ENCODE measurements around the gene MSH5.

MSH5 gene

GRCh38 chr6:31760790-31761189, 21.0 kb downstream of the MSH5 start:
- no peak for DNase-seq (ENCODE audit: low read depth)

DNA sequence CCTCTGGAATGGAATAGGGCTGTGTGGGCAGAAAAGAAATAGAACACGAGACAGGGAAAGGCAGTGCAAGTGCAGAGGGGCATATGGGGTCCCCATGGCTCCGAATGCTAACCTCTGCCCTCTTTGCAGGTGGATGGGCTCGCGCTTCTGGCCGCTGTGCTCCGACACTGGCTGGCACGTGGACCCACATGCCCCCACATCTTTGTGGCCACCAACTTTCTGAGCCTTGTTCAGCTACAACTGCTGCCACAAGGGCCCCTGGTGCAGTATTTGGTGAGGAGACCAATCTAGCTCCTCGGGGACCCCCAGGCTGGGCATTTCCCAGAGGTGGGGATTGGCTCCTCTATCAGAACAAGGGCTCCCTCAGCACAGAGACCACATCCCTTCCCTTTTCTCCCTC, 21.5 kb downstream of the MSH5 start:
- no peak for DNase-seq (ENCODE audit: low read depth)

GRCh38 chr6:31762356-31762755, 22.6 kb downstream of the MSH5 start, which contains the start of gene SAPCD1:
TSS of gene SAPCD1 (plus strand) at chr6:31762656. CDS start at chr6:31763055, 399 bp downstream.
- DNase-seq (ENCODE audit: low read depth), result no peak

DNA sequence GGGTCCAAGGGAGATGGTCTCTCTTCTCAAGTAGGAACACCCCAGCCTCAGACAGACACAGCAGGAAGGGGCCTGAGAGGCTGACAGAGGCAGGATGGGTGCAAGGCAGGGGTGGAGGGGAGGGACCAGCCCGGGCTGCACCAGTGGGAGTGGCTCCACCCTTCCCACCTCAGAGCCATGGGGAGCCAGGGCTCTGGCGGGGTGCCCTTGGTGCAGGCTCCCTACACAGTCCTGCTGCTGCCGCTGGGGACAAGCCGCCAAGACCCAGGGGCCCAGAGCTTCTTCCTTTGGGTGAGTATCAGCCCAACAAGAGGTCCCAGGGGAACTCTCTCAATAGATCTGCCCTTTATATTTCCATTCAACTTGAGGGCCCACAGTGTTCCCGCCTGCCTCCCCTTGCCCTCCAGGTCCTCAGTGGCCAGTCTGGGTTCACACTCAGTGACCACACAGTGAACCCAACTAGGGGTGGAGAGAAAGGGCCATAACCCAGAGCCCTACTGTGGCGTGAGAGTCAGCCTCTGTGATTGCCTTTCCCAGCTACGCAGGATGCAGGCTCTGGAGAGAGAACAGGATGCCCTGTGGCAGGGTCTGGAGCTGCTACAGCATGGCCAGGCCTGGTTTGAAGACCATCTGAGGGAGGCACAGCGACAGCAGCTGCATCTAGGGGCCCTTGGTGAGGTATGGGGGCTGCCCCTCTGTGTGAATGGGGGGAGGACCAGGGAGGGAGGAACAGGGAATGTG, 23.2 kb downstream of the MSH5 start:
- DNase-seq (ENCODE audit: low read depth), result no peak

DNA sequence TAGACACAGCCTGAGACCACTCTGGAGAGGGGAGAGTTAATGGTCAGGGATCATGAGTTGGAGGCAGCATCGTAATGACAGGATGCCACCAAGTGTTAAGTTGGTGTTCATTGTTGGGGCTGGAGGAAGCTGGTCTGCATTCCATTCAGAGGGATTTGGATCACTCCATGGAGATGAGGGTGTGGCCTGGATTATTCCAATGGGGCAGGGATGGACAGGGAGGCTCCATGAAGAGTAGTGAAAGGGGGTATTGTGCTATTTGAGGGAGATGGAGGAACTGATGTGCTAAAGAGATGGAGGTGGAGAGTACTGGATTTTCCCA, 23.8 kb downstream of the MSH5 start:
- no peak for DNase-seq (ENCODE audit: low read depth)

DNA sequence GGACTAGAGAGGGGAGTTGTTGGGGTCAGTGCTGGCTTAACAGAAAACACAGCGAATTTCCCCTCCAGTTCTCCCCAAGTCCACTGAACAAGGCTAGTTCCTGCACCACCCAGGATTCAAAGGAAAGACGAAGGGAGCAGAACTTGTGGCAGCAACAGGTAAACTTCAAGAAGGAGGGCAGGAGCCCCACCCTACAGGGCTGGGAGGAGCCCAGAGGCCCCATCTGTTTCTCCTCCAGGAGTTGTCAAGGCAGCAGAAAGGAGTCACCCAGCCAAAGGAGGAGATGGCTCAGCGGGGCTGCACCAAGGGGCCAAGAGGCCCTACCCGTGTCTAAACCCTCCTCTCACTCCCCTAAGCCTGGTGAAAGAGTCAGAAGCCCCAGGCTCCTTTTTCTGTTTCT, 24.4 kb downstream of the MSH5 start:
- no peak for DNase-seq (ENCODE audit: low read depth)

GRCh38 chr6:31765559-31765909, 25.7 kb downstream of the MSH5 start:
- DNase-seq (ENCODE audit: low read depth), result no peak

DNA sequence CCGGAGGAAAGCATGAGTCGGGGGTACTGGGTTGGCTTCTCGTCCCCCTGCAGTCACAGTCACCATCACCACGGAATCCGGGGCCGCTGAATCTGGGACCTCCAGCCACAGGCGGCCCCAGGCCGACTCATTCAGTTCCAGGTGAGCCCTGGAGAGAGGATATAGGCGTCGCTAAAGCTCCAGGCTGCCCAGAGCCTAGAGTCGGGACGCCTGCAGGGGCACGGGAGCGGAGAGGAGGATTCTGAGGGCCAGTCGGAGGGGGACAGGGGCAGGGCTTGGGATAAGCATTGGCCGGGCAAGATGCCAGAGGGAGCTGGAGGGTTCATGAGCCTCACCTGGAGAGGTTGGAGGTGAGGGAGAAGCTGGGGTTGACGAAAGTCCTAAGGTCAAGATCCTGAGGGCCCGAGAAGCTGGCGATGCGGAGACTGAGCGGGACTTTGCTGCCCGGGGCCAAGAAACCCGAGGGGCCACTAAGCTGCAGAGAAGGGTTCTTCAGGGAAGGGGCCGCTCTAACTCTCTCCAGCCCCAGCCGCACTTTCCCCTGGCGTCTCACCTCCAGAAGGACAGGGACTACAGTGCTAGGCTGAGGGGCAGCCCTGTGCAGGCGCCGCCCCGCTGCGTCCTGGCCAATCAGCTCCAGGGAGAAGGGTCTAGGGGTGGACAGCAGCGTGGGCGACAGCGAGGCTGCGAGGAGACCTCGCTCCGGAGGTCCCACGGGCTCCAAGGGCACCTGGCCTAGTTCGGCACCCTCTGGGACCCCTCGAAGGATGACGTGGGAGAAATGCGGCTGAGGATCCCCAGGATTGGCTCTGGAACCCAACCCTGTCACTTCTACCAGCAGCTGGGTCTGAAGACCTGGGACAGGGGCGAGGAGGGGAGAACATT, 26.3 kb downstream of the MSH5 start:
- DNase-seq (ENCODE audit: low read depth), result no peak

DNA sequence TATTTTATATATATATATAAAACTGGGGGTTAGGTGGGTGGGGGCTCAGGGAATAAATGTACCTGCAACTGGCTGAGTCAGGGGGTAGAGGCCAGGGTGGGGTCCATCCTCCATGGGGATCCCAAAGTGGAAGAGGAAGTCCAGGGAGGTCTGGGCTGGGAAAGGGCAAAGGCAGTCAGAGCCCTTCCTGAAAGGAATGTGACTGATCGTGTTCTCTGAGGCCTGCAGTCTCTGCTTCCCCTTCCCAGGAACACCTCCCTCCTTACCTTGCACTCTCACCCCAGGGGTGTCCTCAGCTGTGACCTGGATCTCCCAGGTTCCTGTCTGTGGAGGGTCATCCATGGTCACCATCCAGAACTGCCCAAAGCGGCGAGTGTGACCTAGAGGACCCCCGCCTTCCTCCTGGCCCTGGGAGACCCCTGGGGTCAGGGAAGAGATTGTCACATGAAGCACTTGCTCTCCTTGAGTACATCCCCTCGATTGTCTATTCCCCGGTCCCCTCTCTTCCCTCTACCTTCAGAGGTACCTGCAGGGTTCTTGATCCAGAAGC, 27.4 kb downstream of the MSH5 start:
- no peak for DNase-seq (ENCODE audit: low read depth)

- DNase-seq (ENCODE audit: low read depth), result no peak
Observed at GRCh38 chr6:31768363-31769257, 28.8 kb downstream of the MSH5 start.

- DNase-seq (ENCODE audit: low read depth), result peak; percentile 71
Observed at GRCh38 chr6:31769684-31770371, 30.0 kb downstream of the MSH5 start.

GRCh38 chr6:31770860-31771259, 31.1 kb downstream of the MSH5 start:
- no peak for DNase-seq (ENCODE audit: low read depth)

GRCh38 chr6:31771992-31772358, 32.2 kb downstream of the MSH5 start:
- no peak for DNase-seq (ENCODE audit: low read depth)

GRCh38 chr6:31775184-31775583, 35.4 kb downstream of the MSH5 start:
- no peak for DNase-seq (ENCODE audit: low read depth)

DNA sequence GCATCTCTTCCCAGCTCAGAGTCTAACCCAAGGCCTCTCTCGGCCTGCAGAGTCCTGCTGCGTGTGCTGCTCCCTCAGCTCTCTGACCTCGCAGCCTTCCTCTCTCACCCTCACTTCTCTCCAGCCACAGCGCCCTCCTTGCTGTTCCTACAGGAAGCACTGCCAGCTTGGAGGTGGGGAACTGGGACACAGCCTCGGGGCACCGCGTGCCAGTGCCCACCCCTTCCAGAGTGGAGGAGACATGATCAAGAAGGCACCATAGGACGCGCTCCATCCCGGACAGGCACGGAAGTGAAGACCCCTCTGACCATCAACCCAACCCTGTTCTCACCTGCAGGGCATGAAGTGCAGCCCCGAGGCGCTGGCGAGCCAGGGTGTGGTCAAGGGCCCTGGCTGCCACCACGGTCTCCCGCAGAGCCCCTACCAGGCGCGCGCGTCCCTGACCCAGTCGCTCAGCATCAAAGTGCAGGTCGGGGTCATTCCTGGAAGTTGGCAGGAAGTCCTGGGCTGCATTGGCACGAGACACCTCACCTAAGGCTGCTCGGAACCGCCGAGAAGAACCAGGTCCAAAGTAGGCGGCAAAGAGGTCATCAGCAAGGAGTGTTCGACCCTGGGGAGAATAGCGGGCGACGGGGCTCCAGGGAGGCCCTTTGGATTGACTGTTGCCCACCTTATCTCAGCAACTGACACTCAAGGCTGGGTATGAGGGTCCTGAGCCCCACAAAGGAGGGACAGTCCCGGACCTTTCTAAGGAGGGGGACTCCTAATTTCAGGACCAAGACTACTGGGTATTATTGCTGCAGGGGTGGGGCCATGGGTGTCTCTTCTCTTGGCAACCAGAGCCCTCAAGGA, 36.1 kb downstream of the MSH5 start:
- no peak for DNase-seq (ENCODE audit: low read depth)

- no peak for DNase-seq (ENCODE audit: low read depth)
Observed at GRCh38 chr6:31776485-31776988, 36.7 kb downstream of the MSH5 start.

GRCh38 chr6:31776989-31777666, 37.3 kb downstream of the MSH5 start, which contains the start of gene VWA7:
TSS of gene VWA7 (minus strand) at chr6:31777328. CDS start at chr6:31776779, 549 bp downstream.
- peak; percentile 83 for DNase-seq (ENCODE audit: low read depth)

DNA sequence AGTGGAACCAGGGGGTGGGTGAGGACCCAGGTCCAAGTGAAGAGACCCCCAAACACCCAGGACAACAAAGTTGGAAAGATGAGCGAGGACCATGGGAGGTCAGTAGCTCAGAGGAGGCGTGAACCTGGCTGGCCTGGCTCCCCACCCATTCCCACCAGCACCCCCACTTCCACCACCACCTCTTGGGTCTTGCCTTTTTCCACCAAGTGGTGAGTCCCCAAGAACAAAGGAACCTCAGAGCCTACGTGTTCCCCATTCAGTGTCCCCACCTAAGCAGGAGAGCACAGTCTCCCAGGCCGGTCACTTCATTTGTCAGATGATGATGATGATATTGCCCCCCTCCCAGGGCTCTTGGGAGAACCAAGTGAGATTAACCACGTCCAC, 37.9 kb downstream of the MSH5 start:
- no peak for DNase-seq (ENCODE audit: low read depth)

DNA sequence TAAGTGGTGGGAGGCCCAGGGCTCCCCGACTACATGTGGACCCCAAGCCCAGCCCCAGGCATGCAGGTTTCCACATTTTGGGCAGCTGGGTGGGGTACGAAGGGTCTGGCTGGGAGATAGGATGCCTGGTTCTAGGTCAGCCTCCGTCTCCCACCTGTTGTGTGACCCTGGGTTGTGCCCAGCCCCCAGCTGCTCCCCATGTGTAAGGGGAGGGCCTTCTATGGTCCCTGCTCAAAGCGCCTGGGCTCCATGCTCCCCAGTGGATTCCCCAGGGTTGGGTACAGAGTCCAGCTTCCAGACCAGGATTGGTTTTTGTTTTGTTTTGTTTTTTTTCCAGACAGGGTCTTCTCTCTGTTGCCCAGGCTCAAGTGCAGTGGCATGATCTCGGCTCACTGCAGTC, 38.4 kb downstream of the MSH5 start:
- no peak for DNase-seq (ENCODE audit: low read depth)

Data from CMK (cell line).